NT2/D1 (cell line): ENCODE data around the gene SIK3.

Source experiments
- SUZ12 ChIP-seq: IDR thresholded peaks from 2 replicates; pipeline ENCODE4 v1.6.1; 2011; ENCODE audit not compliant: insufficient read length, insufficient read depth; ENCODE audit errors: extremely low read depth
- YY1 ChIP-seq: IDR thresholded peaks from 2 replicates; pipeline ENCODE4 v1.6.1; 2011; ENCODE audit not compliant: insufficient read length, insufficient read depth
- ZNF274 ChIP-seq: IDR thresholded peaks from 2 replicates; pipeline ENCODE4 v1.6.1; 2011; ENCODE audit warnings: mild to moderate bottlenecking, low read depth, low read length

DNA sequence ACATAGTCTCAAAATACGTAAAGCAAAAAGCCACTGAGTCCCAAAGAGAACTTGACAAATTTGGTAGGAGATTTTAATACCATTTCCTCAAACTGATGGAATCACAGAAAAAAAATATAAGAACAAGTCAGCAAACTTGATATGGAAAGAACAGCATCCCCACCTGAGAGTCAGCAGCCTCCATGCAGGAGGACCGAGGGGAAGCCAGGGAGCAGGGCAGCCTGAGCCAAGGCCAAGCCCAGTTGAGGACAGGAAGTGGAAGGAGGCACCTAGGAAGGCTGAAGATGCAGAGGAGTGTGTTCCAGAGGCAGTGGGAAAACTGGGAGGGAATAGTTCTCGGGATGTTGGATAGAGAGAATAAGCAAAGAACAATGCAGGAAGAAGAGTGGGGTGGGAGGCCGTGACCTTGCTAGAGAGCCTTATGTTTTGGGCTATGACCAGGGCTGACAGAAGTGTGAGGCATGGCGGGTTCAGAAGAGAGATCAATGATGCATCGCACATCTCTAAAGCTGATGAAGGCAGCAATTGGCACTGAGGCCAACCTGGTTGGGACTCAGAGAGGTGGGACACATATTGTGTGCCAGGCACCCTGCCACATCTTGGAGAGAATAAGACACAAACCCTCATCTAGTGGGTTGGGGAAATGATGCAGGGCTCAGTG is 290.5 kb downstream of the SIK3 start:
- TF ChIP-seq ZNF274 (no peak), YY1 (no peak), SUZ12 (no peak)
